NOMO-1 treated with dmso at 0.1 percent for 144 hours (cell line): ENCODE results near the gene TRMU.

Source experiments
- DNase-seq: peaks from one replicate; lab custom pipeline; 2025; ENCODE audit not compliant: unreplicated experiment; lab: John Stamatoyannopoulos, UW

The TRMU gene

GRCh38 chr22:46336119-46337078 lies 885 bp downstream of the TRMU start:
- no peak for DNase-seq

- DNase-seq: no peak
Observed at GRCh38 chr22:46337870-46338269, 2.4 kb downstream of the TRMU start.

- no peak for DNase-seq
Observed at GRCh38 chr22:46338636-46339035, 3.1 kb downstream of the TRMU start.

- no peak for DNase-seq
Observed at GRCh38 chr22:46339956-46340355, 4.4 kb downstream of the TRMU start.

- no peak for DNase-seq
Observed at GRCh38 chr22:46340676-46341075, 5.2 kb downstream of the TRMU start.

- no peak for DNase-seq
Observed at GRCh38 chr22:46346680-46347405, 11.3 kb downstream of the TRMU start.

- no peak for DNase-seq
Observed at GRCh38 chr22:46347646-46348045, 12.1 kb downstream of the TRMU start.

- no peak for DNase-seq
Observed at GRCh38 chr22:46348099-46348695, 12.7 kb downstream of the TRMU start.

- DNase-seq: no peak
Observed at GRCh38 chr22:46349238-46349637, 13.7 kb downstream of the TRMU start.

- DNase-seq: no peak
Observed at GRCh38 chr22:46349681-46350080, 14.2 kb downstream of the TRMU start.

GRCh38 chr22:46350121-46350520 lies 14.6 kb downstream of the TRMU start:
- DNase-seq: no peak

- DNase-seq: no peak
Observed at GRCh38 chr22:46350646-46351045, 15.1 kb downstream of the TRMU start.

- no peak for DNase-seq
Observed at GRCh38 chr22:46351131-46351735, 15.7 kb downstream of the TRMU start.

GRCh38 chr22:46351767-46352166 lies 16.3 kb downstream of the TRMU start:
- DNase-seq: no peak

- DNase-seq: no peak
Observed at GRCh38 chr22:46352276-46352675, 16.8 kb downstream of the TRMU start.

- DNase-seq: no peak
Observed at GRCh38 chr22:46352691-46353386, 17.3 kb downstream of the TRMU start.

- no peak for DNase-seq
Observed at GRCh38 chr22:46353483-46354105, 18.1 kb downstream of the TRMU start.

GRCh38 chr22:46354176-46354992 lies 18.9 kb downstream of the TRMU start:
- DNase-seq: no peak

- DNase-seq: no peak
Observed at GRCh38 chr22:46354993-46355305, 19.4 kb downstream of the TRMU start.
